ENCODE measurements around the gene RAP1GAP2. TPM values are rescaled to one million over a fixed set of nuclear protein-coding genes. Genes with fewer than 3 reads are reported as not detected.

The RAP1GAP2 gene
- total RNA-seq, 1 donor from 2014 or later, result 57.2 TPM

DNA sequence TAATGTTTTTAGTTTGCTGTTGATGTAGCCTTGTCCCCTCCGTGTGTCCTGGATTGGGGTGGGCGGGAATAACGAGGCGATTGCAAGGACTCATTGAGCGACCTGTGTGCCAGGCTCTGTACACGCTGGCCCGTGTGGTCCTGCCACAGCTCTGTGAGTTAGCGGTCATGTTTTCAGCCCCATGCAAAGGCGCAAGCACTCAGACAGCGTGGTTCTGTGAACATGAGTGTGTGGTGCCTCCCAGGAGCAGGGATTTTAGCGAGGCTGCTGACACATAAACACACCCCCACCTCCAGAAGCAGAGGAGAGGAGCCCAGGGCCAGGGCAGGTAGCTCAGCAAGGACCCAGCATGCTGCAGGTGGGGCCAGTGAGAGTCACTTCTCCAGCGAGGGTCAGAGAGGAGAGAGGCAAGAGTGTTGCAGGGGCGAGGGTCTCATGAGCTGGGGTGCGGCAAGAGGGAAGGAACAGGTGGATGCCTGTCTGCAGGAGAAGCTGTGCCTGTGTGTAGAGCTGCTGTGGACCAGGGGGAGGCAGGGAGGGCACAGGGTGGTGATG lies 151.8 kb downstream of the RAP1GAP2 start:
- intact Hi-C loops (cut with DNase I), result no loop called here
- DNase-seq (ENCODE audit: missing footprints), result no peak

DNA sequence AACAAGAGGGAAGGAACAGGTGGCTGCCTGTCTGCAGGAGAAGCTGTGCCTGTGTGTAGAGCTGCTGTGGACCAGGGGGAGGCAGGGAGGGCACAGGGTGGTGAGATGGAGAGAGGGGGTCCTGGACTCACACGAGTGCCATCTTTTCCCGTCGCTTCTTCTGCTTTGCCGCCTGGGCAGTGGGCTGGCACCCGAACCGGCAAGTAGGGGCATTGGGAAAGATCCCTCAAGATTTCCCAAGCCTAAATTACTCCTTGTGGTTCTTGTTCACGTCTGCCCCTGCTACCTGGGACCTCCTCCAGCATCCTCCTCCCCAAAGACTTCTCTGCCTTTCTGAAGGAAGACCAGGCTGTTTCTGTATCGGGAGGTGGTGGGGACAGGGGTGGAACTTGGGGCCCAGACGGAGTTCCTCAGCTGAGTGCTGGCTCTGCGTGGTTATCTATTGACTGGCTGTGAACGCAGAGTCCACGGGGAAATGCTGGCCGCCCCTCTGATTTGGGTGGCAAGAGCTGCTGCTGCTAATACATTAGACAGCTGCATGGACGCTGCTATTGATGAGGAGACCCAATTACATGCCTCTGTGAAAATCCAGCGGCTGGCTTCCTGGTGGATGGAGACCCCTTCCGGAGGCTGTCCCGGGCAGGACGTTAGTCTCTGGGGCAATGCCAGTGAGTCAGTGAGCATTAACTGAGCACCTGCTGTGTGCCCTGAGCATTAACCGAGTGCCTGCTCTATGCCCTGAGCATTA lies 152.7 kb downstream of the RAP1GAP2 start:
- intact Hi-C loops (cut with DNase I), result no loop called here
- no peak for ATAC-seq
- DNase-seq (ENCODE audit: missing footprints), result no peak

More for the DNA sequence above, 151.8 kb downstream of the RAP1GAP2 start:
- ATAC-seq, result no peak

DNA sequence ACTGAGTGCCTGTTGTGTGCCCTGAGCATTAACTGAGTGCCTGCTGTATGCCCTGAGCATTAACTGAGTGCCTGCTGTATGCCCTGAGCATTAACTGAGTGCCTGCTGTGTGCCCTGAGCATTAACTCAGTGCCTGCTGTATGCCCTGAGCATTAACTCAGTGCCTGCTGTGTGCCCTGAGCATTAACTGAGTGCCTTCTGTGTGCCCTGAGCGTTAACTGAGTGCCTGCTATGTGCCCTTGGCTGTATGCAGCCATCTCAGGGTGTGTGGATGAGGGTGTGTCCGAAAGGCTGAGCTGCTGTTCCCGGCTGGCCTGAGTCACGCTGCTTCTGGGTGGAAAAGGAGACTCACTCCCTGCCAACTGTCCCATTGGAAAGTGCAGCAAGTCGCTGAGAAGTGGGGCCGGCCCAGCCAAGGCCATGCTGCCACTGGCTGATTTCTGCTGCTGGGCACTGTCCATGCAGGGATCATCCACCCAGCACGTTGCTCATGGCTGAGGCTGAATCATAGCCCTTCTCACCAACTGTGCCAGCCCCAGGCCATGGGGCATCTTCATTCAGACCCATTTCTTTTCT lies 153.3 kb downstream of the RAP1GAP2 start:
- intact Hi-C loops (cut with DNase I), result no loop called here
- ATAC-seq (peak; percentile 62), DNase-seq (ENCODE audit: missing footprints) (no peak)

DNA sequence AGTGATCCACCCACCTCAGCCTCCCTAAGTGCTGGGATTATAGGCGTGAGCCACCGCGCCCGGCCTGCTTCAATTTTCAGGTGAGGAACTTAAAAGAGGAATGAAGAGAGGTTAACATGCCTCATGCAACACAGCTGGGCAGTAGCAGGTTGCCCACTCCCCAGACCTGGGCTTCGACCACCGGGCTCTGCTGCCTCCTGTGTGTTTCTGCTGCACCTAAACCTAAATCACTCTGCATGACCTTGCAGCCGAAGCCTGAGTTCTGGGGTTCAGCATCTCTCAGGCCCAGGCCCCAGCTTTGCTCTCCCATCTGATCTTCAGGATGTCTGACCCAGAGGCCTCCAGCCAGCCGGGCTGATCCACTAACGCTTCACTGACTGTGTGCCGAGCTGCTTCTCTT lies 154.6 kb downstream of the RAP1GAP2 start:
- intact Hi-C loops (cut with DNase I), result no loop called here
- ATAC-seq (no peak), DNase-seq (ENCODE audit: missing footprints) (no peak)

DNA sequence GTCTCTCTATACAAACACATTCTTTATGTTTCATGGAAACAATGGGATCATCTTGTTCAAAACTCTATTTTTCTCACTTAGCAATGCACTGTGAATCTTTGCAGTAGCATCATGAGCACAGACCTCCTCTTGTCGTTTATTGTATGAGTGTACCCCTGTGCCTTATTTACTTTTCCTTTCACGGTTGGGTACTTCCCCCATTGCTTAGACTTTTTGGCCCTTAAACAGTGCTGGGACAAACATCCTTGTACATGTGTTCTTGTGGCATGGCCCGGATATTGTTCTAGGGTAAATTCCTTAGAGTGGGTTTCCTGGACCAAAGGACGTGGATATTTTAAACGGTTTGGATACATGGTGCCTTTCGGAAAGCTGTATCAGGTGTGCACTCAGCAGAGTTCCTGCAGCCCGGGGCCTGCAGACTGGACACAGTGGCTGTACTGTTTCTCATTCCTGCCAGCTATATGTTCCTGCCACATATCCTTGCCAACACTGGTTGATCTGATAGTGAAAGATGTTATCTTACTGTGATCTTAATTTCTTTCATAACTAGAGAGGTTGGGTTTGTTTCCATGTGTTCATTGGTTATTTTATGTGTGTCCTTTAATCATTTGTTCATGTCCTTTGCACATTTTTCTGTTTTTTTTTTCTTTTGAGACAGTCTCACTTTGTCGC lies 156.1 kb downstream of the RAP1GAP2 start:
- DNase-seq (ENCODE audit: missing footprints) (no peak), ATAC-seq (no peak)
- intact Hi-C loops (cut with DNase I), result no loop called here

DNA sequence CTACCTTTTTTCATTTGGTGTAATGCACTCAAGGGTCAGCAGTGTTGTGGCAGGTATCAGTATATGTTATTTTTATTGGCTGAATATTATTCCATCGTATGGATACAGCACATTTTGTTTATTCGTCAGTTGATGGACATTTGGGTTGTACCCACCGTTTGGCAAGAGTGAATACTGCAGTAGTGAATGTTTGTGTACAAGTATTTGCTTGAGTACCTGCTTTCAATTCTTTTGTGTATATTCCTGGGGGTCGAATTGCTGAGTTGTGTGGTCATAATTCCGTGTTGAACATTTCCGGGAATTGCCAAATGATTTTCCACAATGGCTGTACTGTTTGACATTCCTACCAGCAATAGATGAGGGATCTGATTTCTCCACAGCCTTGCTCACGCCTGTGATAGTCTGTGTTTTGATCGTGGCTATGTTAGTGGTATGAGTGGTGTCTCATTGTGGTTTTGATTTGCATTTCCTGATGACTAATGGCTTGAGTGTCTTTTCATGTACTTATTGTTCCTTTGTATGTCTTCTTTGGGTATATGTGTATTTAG lies 158.7 kb downstream of the RAP1GAP2 start:
- DNase-seq (ENCODE audit: missing footprints) (no peak), ATAC-seq (no peak)
- intact Hi-C loops (cut with DNase I), result no loop called here

DNA sequence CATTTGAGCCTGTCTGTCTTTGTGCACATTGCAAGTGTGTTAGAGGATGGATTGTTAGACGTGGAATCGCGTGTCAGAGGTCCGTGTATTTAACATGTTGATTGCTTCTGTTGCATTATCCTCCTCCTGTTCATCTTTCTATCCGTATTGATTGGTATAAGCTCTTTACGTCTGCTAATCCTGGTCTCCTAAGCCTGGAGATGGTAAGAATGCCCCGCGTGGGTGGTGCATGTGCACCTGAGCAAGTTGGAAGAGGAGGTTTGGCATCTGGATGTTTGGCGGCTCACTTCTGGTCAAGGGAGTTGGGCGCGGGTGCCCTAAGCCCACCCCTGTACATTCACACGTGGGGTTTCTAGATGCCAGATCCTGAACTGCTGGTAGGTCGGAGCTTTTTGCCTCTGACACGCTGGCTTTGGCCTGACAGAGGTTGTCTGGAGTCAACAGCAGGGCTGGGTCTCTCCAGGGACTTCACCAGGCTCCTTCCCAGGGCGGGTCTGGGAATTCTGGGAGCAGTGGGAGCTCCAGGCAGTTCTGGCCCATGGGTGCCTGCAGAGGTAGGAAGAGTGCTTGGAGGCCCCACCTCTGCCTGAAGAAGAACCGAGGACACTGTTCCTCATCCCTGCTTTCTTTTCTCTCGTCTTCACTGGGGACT lies 159.8 kb downstream of the RAP1GAP2 start:
- ATAC-seq, result no peak
- no peak for DNase-seq (ENCODE audit: missing footprints)
- intact Hi-C loops (cut with DNase I), result no loop called here

DNA sequence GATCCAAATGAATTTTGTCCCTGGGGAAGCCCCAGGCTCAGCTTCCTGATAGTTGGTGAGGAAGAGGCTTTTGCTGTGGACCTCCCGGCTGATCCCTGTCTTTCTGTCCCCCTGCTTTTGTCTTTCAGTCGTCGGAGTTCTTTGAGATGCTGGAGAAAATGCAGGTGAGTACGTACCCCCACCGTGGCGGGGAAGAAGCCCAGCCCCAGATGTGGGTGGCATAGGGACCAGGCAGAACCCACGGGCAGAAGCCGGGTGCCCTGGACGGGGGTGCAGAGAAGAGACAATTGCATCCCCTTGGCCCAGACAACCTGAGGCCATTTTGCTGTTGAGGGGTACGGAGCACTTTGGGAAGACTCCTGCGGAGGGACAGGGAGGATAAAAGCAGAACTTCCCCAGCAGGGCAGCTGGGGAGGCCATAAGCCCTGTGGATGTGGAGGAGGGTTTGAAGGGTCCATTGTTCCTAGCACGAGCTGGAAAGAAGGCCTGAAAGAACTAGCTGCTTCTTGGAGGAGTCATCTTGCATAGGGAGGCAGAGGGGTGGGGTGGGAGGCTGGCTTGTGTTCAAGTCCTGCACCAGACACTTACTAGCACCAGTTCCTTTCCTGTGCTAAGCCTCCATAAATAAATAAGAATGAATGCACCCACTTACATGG lies 161.5 kb downstream of the RAP1GAP2 start:
- DNase-seq (ENCODE audit: missing footprints) (no peak), ATAC-seq (no peak)
- intact Hi-C loops (cut with DNase I), result no loop called here

DNA sequence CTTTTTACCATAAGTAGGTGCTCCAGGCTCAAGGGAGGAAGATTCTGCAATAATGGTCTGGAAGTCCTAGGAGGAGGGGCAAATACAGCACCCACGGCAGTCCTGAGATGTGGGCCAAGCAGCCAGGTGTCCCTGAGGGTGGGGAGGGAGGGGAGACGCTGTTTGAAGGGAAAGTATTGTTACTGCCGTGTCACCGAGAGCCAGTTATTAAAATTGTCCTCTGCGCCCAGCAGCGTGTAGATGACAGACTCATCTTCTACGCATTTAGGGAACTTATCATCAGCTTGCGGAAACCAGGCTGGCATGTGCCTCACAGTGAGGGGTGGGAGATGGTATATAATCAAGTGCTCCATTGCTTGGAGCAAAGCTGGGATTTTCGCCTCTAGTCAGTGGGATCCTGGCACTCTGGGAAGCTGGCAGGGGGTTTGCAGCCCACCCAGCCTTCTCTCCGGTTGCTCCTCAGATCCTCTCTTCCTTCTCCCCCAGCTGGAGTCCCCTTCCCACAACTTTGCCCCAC lies 162.5 kb downstream of the RAP1GAP2 start:
- intact Hi-C loops (cut with DNase I), result no loop called here
- ATAC-seq (no peak), DNase-seq (ENCODE audit: missing footprints) (no peak)

DNA sequence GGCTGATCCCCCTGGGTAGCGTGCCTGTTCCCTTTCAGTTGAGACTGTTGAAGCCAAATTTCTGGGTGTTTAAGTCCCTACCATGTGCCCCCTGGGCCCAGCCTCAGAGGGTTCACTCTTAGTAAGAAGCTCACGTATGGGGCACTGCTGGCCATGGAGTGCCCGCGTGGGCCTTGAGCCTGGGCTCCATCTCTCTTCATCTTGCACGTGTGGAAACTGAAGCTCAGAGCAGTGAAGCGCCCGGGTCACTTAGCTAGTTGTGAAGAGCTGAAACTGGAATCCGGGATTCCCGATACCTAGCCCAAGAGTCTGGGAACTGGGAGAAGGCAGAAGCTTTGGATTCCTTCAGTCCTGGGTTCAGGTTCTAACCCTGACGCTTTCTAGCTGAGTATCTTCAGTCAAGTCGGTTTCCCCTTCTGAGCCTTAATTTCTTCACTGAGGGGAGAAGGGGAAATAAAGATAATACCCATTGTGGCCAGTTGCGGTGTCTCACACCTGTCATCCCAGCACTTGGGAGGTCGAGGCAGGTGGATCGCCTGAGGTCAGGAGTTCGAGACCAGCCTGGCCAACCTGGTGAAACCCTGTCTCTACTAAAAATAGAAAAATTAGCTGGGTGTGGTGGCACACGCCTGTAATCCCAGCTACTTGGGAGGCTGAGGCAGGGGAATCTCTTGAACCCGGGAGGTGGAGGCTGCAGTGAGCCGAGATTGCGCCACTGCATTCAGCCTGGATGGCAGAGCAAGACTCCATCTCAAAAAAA lies 163.3 kb downstream of the RAP1GAP2 start:
- DNase-seq (ENCODE audit: missing footprints), result no peak
- intact Hi-C loops (cut with DNase I), result no loop called here
- ATAC-seq, result no peak

DNA sequence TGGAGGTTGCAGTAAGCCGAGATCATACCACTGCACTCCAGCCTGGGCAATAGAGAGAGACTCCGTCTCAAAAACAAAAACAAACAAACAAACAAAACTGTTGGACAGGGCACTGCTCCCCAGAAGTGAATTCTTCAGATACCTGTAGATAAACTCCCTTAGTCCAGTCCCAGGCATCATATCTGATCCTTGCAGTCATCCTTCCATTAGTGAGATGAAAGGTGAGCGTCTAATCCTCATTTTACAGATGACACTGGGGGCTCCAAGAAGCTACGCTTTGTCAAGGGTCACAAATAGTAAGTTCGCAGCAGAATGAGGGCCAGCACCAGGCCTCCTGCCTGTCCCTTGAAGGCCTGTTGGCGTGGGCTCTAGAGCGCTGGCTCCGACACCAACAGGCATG lies 165.2 kb downstream of the RAP1GAP2 start:
- no peak for ATAC-seq
- no peak for DNase-seq (ENCODE audit: missing footprints)
- intact Hi-C loops (cut with DNase I), result no loop called here

DNA sequence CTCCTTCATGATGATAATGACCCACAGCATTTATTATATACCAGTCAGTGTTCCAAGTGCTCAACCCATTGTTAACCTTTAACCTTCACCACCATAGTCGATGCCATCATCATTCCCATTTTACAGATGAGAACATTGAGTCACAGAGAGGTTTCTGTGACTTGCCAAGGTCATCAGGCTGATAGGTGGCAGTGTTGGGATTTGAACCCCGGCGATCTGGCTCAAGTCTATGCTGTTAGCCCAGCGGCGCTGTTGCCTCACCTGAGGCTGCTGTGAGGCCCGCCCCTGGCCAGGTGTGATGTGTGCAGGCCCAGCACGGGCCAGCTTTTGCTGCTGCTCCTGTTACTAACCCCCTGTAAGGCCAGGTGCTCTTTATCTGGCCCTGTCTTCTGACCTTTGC lies 166.0 kb downstream of the RAP1GAP2 start:
- ATAC-seq, result no peak
- intact Hi-C loops (cut with DNase I), result no loop called here
- DNase-seq (ENCODE audit: missing footprints), result no peak

DNA sequence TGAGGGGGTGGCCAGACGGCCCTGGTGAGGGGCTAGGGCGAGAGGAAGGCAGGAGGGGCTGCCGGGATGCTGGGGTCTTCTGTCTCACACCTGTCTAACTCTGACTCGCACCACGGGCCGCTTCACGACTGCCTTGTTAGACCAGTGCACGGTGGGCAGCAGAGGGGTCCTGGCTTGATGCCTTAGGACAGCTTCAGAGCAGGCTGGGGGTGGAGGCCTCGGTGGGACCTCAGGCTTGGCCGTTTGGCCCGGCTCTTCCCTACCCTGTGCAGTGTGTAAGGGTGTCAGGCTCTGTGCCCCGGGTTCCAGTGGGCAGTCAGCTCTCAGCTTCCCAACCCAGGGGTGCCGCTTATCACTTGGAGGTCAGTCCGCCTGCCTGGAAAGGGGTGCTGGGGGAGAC lies 166.5 kb downstream of the RAP1GAP2 start:
- no peak for DNase-seq (ENCODE audit: missing footprints)
- intact Hi-C loops (cut with DNase I), result no loop called here
- no peak for ATAC-seq

DNA sequence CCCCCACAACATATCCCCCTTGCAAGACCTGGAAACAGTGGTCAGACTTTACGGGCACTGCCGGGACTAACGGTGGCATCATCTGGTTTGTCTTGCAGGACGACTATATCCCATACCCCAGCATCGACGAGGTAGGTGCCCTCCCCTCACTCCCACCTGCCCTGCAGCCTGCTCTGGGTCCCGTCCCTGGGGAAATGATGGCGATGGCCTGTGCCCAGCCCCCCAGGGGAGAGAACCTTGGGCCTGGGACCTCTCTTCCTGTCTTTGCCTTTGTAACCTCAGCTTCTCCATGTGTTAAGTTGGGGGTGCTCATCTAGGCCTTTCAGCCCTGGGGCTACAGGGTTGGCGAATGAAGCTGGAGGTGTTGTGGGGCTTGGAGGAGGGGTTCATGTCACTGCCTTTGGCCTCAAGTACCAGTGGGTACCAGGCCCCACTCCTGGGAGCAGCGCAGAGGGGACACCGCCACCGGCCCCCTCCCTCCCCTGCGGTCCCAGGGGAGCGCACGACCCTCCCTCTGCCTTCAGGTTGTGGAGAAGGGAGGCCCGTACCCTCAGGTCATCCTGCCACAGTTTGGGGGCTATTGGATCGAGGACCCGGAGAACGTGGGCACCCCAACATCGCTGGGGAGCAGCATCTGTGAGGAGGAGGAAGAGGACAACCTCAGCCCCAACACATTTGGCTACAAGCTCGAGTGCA lies 167.2 kb downstream of the RAP1GAP2 start:
- ATAC-seq (no peak), DNase-seq (ENCODE audit: missing footprints) (no peak)
- intact Hi-C loops (cut with DNase I), result no loop called here

DNA sequence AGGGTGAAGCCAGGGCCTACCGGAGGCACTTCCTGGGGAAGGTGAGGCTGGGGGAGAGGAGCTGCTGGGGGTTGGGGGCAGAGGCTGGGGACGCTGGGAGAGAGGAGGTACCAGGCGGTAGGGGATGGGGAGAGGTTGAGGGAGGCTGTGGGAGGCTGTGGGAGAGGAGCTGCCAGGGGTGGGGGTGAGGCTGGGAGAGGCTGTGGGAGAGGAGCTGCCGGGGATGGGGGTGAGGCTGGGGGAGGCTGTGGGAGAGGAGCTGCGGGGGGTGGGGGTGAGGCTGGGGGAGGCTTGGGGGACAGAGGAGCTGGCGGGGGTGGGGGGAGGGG lies 167.8 kb downstream of the RAP1GAP2 start:
- intact Hi-C loops (cut with DNase I), result no loop called here
- ATAC-seq, result no peak
- no peak for DNase-seq (ENCODE audit: missing footprints)

DNA sequence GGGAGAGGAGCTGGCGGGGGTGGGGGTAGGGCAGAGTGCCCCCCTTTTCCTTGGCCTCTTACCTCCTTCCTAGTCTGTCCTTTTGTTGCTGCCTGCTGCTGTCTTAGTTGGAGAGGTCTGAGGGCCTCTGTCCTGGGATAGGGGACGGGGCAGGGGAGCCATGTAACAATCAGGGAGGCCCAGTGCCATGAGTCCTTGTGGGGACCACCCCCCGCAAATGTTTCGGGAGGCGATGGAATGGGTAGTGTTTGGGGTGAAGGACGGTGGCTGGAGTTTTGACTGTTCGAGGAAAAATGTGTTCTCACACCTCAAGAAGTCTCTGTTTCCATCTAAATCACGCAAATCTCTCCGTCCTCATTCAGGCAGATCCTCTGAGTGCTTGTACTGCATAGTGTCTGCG lies 168.1 kb downstream of the RAP1GAP2 start:
- ATAC-seq (no peak), DNase-seq (ENCODE audit: missing footprints) (no peak)
- intact Hi-C loops (cut with DNase I), result no loop called here

DNA sequence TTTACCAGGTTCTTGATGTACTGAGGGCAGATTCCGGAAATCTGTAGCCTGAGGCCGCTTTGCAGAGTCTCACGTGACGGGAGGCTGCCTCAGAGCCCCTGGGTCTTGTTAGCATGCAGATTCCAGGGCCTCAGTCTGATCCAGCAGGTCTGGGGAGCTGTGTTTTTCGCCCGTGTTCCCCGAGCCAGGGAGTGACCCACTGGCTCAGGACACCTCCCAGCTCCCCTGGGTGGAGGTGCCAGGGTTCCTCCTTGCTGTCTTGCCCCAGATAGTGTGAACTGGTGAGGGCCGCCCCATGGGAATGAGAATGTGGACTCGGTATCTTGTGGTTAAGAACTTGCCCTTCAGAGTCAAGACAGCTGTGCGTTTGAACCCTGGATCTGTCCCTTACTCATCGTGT lies 168.6 kb downstream of the RAP1GAP2 start:
- intact Hi-C loops (cut with DNase I), result no loop called here
- ATAC-seq (no peak), DNase-seq (ENCODE audit: missing footprints) (no peak)
